Gastroesophageal sphincter (tissue), 3 donors: ENCODE measurements around the gene OGFRL1.

Experiments
- EP300 ChIP-seq: sonication (generic); formaldehyde crosslinking; IDR thresholded peaks from one replicate; pipeline ENCODE4 v1.6.1; 2017; ENCODE audit warnings: antibody characterized with exemption, mild to moderate bottlenecking
- POLR2AphosphoS5 ChIP-seq: sonication (generic); formaldehyde crosslinking; IDR thresholded peaks from one replicate; pipeline ENCODE4 v1.6.1; 2017; ENCODE audit warnings: antibody characterized with exemption
- TF ChIP-seq, protein P1 (sequence below), 4 experiments: fragments of 200-600 bp in 2 of 4; fragments of 450-650 bp in 2 of 4; sonication (generic) in 1 of 4; IDR thresholded peaks; one replicate each; pipeline ENCODE4 v1.5.1; 2017 to 2019; ENCODE audit warnings: antibody characterized with exemption in 4 of 4, mild to moderate bottlenecking in 2 of 4, moderate library complexity in 2 of 4

DNA sequence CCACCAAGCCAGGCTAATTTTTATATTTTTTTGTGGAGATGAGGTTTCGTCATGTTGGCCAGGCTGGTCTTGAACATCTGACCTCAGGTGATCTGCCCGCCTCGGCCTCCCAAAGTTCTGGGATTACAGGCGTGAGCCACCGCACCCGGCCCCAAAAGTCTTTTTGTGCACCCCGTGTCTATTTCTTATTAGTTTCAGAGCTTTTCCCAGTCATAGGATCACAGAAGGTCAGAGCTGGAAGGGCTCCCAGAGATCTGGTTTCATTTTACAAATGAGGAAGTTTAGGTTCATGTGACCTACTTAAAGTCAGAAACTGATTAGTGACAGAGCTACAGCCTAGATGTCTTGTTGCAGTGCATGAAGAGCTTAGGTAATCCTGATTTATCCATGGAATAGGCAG is 1.6 kb upstream of the OGFRL1 start:
- TF ChIP-seq, protein P1, sequence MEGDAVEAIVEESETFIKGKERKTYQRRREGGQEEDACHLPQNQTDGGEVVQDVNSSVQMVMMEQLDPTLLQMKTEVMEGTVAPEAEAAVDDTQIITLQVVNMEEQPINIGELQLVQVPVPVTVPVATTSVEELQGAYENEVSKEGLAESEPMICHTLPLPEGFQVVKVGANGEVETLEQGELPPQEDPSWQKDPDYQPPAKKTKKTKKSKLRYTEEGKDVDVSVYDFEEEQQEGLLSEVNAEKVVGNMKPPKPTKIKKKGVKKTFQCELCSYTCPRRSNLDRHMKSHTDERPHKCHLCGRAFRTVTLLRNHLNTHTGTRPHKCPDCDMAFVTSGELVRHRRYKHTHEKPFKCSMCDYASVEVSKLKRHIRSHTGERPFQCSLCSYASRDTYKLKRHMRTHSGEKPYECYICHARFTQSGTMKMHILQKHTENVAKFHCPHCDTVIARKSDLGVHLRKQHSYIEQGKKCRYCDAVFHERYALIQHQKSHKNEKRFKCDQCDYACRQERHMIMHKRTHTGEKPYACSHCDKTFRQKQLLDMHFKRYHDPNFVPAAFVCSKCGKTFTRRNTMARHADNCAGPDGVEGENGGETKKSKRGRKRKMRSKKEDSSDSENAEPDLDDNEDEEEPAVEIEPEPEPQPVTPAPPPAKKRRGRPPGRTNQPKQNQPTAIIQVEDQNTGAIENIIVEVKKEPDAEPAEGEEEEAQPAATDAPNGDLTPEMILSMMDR (IDR thresholded peaks at IDR 0.05), result no peak
- no peak for TF ChIP-seq POLR2AphosphoS5
- TF ChIP-seq EP300, result no peak
